GM19452 (cell line): Measurements from ENCODE around the gene TYW1.
"Not testable (repeated sequence)": the region's sequence is repeated elsewhere in the genome, so short reads cannot be mapped to it uniquely, and the experiment has no call there.

Experiments used
- ATAC-seq: cut with Tn5 transposase; IDR thresholded peaks from one replicate; pipeline ENCODE4 v1.9.1; 2021; ENCODE audit not compliant: unreplicated experiment

The TYW1 gene

GRCh38 chr7:67185660-67186129, 189.1 kb downstream of the TYW1 start:
- ATAC-seq, result not testable (repeated sequence)

- not testable (repeated sequence) for ATAC-seq
These were observed 192.5 kb downstream of the TYW1 start for GRCh38 chr7:67189160-67189559.

GRCh38 chr7:67189801-67190465, 193.3 kb downstream of the TYW1 start:
- not testable (repeated sequence) for ATAC-seq

GRCh38 chr7:67191002-67191720, 194.5 kb downstream of the TYW1 start:
- not testable (repeated sequence) for ATAC-seq

GRCh38 chr7:67192123-67192702, 195.6 kb downstream of the TYW1 start:
- ATAC-seq, result not testable (repeated sequence)

- ATAC-seq, result not testable (repeated sequence)
These were observed 196.4 kb downstream of the TYW1 start for GRCh38 chr7:67192889-67193613.

GRCh38 chr7:67196176-67196575, 199.5 kb downstream of the TYW1 start:
- not testable (repeated sequence) for ATAC-seq

- not testable (repeated sequence) for ATAC-seq
These were observed 202.4 kb downstream of the TYW1 start for GRCh38 chr7:67198865-67199526.

GRCh38 chr7:67205772-67206171, 209.1 kb downstream of the TYW1 start:
- ATAC-seq, result not testable (repeated sequence)

- no peak for ATAC-seq
These were observed 209.8 kb downstream of the TYW1 start for GRCh38 chr7:67206452-67206851.

- not testable (repeated sequence) for ATAC-seq
These were observed 212.0 kb downstream of the TYW1 start for GRCh38 chr7:67208656-67209055.

GRCh38 chr7:67209256-67209655, 212.6 kb downstream of the TYW1 start:
- no peak for ATAC-seq

GRCh38 chr7:67210567-67210966, 213.9 kb downstream of the TYW1 start:
- no peak for ATAC-seq

GRCh38 chr7:67211650-67212330, 215.2 kb downstream of the TYW1 start:
- not testable (repeated sequence) for ATAC-seq

GRCh38 chr7:67213038-67213437, 216.4 kb downstream of the TYW1 start:
- not testable (repeated sequence) for ATAC-seq

GRCh38 chr7:67223551-67223950, 226.9 kb downstream of the TYW1 start:
- ATAC-seq, result not testable (repeated sequence)

- not testable (repeated sequence) for ATAC-seq
These were observed 229.8 kb downstream of the TYW1 start for GRCh38 chr7:67226340-67226907.

GRCh38 chr7:67226967-67227366, 230.3 kb downstream of the TYW1 start:
- ATAC-seq, result not testable (repeated sequence)

GRCh38 chr7:67229018-67229417, 232.4 kb downstream of the TYW1 start:
- not testable (repeated sequence) for ATAC-seq

GRCh38 chr7:67230029-67230428, 233.4 kb downstream of the TYW1 start:
- ATAC-seq, result not testable (repeated sequence)
